ENCODE results near the gene CBX2. TPM values are rescaled to one million over a fixed set of nuclear protein-coding genes. Genes with fewer than 3 reads are reported as not detected.

The CBX2 gene
- total and polyA plus RNA-seq, 2 of the 4 experiments (the other 2 are of a cell fraction) = 2.0 to 3.2 TPM

DNA sequence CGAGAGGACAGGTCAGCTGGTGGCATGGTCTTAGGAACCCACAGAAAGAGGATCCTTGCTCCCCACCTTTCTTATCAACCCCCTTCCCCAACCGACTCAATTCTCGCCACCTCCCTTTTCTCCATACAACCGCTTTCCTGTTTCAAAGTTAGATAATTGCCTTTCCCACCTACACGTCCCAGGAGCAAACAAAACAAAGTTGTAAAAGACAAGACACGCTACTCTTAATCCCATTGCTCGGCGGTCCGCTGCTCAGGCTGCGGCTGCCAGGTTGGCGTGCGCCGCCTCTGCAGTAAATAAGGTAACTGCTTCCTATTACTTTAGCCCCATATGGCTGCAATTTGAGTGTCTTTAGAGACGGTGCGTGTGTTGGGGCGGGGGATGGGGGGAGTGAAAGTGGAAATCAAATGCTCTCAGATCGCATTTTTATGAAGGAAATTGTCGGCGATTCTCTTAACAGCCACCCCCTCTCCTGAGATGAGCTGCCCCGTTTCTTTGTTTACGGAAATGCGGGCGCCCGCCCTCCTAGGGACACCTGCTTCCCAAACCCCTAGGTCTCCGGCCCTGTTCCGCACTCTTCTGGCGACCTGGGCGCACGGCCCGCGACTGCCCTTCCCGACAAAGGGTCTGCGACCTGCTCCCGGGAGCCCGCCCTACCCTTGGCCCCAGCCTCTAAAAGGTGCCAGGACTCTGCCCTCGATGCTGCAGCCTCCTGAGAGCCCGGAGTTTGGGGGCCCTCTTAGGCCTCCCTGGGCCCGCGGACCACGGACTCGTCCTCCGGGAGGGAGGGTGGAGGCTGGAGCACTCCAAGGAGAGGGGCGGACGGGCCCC lies 22.6 kb downstream of the CBX2 start:
- H2AK9ac ChIP-seq (replicated peaks; ENCODE audit: low read depth, low read length, poor library complexity) = no peak overlapping the region
- WGBS, 2 experiments (ENCODE audit: extremely low coverage in 2 of 2, insufficient read length in 1 of 2) = 13% methylated on average over 5 of the region's 44 CpGs; no CpG with 5 or more reads in 1 of the 2 experiments
- no peak overlapping the region for H3K27ac ChIP-seq (ENCODE audit: insufficient read depth, low read length)
- no peak overlapping the region for H2AK5ac ChIP-seq (ENCODE audit: low read depth, low read length)
- TF ChIP-seq CHD1 (IDR thresholded peaks at IDR 0.05; ENCODE audit: low read depth, low read length) = no peak
- TF ChIP-seq, protein P1, sequence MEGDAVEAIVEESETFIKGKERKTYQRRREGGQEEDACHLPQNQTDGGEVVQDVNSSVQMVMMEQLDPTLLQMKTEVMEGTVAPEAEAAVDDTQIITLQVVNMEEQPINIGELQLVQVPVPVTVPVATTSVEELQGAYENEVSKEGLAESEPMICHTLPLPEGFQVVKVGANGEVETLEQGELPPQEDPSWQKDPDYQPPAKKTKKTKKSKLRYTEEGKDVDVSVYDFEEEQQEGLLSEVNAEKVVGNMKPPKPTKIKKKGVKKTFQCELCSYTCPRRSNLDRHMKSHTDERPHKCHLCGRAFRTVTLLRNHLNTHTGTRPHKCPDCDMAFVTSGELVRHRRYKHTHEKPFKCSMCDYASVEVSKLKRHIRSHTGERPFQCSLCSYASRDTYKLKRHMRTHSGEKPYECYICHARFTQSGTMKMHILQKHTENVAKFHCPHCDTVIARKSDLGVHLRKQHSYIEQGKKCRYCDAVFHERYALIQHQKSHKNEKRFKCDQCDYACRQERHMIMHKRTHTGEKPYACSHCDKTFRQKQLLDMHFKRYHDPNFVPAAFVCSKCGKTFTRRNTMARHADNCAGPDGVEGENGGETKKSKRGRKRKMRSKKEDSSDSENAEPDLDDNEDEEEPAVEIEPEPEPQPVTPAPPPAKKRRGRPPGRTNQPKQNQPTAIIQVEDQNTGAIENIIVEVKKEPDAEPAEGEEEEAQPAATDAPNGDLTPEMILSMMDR (conservative IDR thresholded peaks at IDR 0.05; ENCODE audit: low read depth, low read length) = no peak
- no peak for TF ChIP-seq POLR2A (IDR thresholded peaks at IDR 0.05; ENCODE audit: low read depth, low read length)
- TF ChIP-seq MAFK (IDR thresholded peaks at IDR 0.05; ENCODE audit: low read depth, low read length) = no peak
- no peak for TF ChIP-seq SMC3 (IDR thresholded peaks at IDR 0.05; ENCODE audit: low read depth, low read length)
- TF ChIP-seq, protein P2, sequence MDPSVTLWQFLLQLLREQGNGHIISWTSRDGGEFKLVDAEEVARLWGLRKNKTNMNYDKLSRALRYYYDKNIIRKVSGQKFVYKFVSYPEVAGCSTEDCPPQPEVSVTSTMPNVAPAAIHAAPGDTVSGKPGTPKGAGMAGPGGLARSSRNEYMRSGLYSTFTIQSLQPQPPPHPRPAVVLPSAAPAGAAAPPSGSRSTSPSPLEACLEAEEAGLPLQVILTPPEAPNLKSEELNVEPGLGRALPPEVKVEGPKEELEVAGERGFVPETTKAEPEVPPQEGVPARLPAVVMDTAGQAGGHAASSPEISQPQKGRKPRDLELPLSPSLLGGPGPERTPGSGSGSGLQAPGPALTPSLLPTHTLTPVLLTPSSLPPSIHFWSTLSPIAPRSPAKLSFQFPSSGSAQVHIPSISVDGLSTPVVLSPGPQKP (IDR thresholded peaks at IDR 0.05; ENCODE audit: borderline replicate concordance, low read depth, low read length) = no peak
- TF ChIP-seq BHLHE40 (IDR thresholded peaks at IDR 0.05; ENCODE audit: low read depth, low read length) = no peak
- TF ChIP-seq NFE2L2 (IDR thresholded peaks at IDR 0.05; ENCODE audit: low read depth, low read length) = no peak
- no peak for TF ChIP-seq CEBPB (IDR thresholded peaks at IDR 0.05; ENCODE audit: low read depth, low read length)
- TF ChIP-seq, protein P3, sequence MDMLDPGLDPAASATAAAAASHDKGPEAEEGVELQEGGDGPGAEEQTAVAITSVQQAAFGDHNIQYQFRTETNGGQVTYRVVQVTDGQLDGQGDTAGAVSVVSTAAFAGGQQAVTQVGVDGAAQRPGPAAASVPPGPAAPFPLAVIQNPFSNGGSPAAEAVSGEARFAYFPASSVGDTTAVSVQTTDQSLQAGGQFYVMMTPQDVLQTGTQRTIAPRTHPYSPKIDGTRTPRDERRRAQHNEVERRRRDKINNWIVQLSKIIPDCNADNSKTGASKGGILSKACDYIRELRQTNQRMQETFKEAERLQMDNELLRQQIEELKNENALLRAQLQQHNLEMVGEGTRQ (IDR thresholded peaks at IDR 0.05; ENCODE audit: low read depth, low read length) = no peak
- no peak for TF ChIP-seq RAD21 (IDR thresholded peaks at IDR 0.05; ENCODE audit: low read length)
- no peak for TF ChIP-seq RFX5 (IDR thresholded peaks at IDR 0.05; ENCODE audit: low read depth, low read length)
- TF ChIP-seq MAZ (IDR thresholded peaks at IDR 0.05; ENCODE audit: borderline replicate concordance, low read depth, low read length) = no peak
- BruUV-seq (replicated peaks) = no TSS peak
- peaks cover 3% of the 10 kb centered on the region; the same call in 1 of the 2 replicates for H3K36me3 ChIP-seq (ENCODE audit: control insufficient read depth, insufficient read depth, low read length)
- CTCF ChIA-PET = no interaction called here
- in situ Hi-C loops (cut with MboI; ENCODE audit: low sequenced_read_pairs) (no loop called here), dilution Hi-C loops (cut with HindIII; ENCODE audit: low sequenced_read_pairs, unreplicated experiment) (no loop called here), intact Hi-C loops (cut with micrococcal nuclease) (no loop called here)
- H2BK20ac ChIP-seq (ENCODE audit: low read depth, low read length) = no peak overlapping the region
- no peak overlapping the region for H4K5ac ChIP-seq (ENCODE audit: low read depth, low read length)
- no peak overlapping the region for H3K14ac ChIP-seq (replicated peaks; ENCODE audit: low read depth, low read length)
- H3K27me3 ChIP-seq (ENCODE audit: control insufficient read depth, insufficient read depth, low read length) = peaks cover 79% of the 10 kb centered on the region
- H2BK120ac ChIP-seq (ENCODE audit: low read depth, low read length) = no peak overlapping the region
- peaks cover 5% of the 10 kb centered on the region for H3K4me1 ChIP-seq (ENCODE audit: control insufficient read depth, insufficient read depth, low read length)
- H2BK15ac ChIP-seq (ENCODE audit: low read depth, low read length) = no peak overlapping the region
- no peak overlapping the region for H4K8ac ChIP-seq (ENCODE audit: low read depth in 2 of 2, low read length in 2 of 2)
- peaks cover 8% of the 10 kb centered on the region; the same call in 1 of the 2 replicates for H4K20me1 ChIP-seq (ENCODE audit: insufficient read depth, low read length)
- no peak overlapping the region for H3K18ac ChIP-seq (ENCODE audit: low read depth, low read length)
- H3K9me1 ChIP-seq (ENCODE audit: insufficient read depth, low read length) = peaks cover 5% of the 10 kb centered on the region; the same call in 1 of the 2 replicates
- DNase-seq (peak; percentile 39), ATAC-seq (ENCODE audit: low read depth) (no peak)
- H2BK5ac ChIP-seq (ENCODE audit: low read depth, low read length, poor library complexity, severe bottlenecking) = no peak overlapping the region
- H4K91ac ChIP-seq (ENCODE audit: insufficient read depth, low read depth, low read length) = no peak overlapping the region
- H2AFZ ChIP-seq (replicated peaks; ENCODE audit: low read length, poor library complexity) = peak overlapping the region; percentile 2
- H3K79me1 ChIP-seq (ENCODE audit: low read depth in 1 of 2, low read length in 2 of 2) = peaks cover 8 to 11% of the 10 kb centered on the region in 2 experiments; a peak in 2 of 4 replicates
- 0 out of 2 replicates have a peak overlapping the region, but pooled peaks have one; percentile 29 for H3K23ac ChIP-seq (ENCODE audit: low read depth, low read length)
- H3K4me2 ChIP-seq (ENCODE audit: low read depth, low read length) = no peak overlapping the region
- no peak overlapping the region for H3K9ac ChIP-seq (ENCODE audit: low read depth, low read length)
- H3K4me3 ChIP-seq (ENCODE audit: insufficient read depth, low read depth, low read length) = no peak overlapping the region
- H3K9me3 ChIP-seq (ENCODE audit: control insufficient read depth, insufficient read depth, low read length) = peaks cover 11% of the 10 kb centered on the region; the same call in 1 of the 2 replicates
- no peak overlapping the region for H3K56ac ChIP-seq (ENCODE audit: extremely low read depth, insufficient read depth, low read length)
- POLR2A ChIA-PET (ENCODE audit: unreplicated experiment) = no interaction called here
- H3K4ac ChIP-seq (ENCODE audit: low read depth, low read length) = no peak overlapping the region
